ENCODE measurements around the gene RHOXF2. TPM values are rescaled to one million over a fixed set of nuclear protein-coding genes. Genes with fewer than 3 reads are reported as not detected.

RHOXF2 gene
- total RNA-seq, 1 donor from 2014 or later: not detected

DNA sequence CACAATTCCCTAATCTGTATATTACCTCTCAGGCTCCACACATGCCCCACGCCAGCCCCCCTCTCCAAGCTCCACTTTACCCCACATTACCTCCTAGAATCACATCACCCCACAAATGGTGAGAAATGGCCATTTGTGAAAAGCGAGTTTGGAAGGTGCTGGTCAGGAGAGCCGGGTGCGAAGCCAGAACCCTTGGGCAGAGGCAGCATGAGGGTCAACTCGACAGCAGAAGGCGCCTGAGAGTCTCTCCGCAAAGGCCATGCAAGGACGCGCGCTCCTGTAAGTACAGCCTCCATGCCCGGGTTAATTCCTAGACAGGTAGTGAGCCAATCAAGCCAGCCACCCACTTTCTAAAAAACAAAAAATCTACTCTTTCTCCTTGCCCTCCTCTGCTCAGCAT lies 42.4 kb downstream of the RHOXF2 start:
- H3K36me3 Mint-ChIP-seq: no peaks in the 10 kb centered on the region
- no peak overlapping the region for H3K4me3 Mint-ChIP-seq
- TF ChIP-seq, protein P1, sequence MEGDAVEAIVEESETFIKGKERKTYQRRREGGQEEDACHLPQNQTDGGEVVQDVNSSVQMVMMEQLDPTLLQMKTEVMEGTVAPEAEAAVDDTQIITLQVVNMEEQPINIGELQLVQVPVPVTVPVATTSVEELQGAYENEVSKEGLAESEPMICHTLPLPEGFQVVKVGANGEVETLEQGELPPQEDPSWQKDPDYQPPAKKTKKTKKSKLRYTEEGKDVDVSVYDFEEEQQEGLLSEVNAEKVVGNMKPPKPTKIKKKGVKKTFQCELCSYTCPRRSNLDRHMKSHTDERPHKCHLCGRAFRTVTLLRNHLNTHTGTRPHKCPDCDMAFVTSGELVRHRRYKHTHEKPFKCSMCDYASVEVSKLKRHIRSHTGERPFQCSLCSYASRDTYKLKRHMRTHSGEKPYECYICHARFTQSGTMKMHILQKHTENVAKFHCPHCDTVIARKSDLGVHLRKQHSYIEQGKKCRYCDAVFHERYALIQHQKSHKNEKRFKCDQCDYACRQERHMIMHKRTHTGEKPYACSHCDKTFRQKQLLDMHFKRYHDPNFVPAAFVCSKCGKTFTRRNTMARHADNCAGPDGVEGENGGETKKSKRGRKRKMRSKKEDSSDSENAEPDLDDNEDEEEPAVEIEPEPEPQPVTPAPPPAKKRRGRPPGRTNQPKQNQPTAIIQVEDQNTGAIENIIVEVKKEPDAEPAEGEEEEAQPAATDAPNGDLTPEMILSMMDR (IDR thresholded peaks at IDR 0.05; ENCODE audit: unreplicated experiment): no peak
- H3K9me3 Mint-ChIP-seq: peaks cover 23% of the 10 kb centered on the region
- no peak for DNase-seq (ENCODE audit: low spot score in 2 of 2, unreplicated experiment in 2 of 2)
- H3K27ac Mint-ChIP-seq: no peak overlapping the region
- no peaks in the 10 kb centered on the region for H3K27me3 Mint-ChIP-seq (ENCODE audit: low read depth)
- H3K4me1 Mint-ChIP-seq: no peaks in the 10 kb centered on the region

DNA sequence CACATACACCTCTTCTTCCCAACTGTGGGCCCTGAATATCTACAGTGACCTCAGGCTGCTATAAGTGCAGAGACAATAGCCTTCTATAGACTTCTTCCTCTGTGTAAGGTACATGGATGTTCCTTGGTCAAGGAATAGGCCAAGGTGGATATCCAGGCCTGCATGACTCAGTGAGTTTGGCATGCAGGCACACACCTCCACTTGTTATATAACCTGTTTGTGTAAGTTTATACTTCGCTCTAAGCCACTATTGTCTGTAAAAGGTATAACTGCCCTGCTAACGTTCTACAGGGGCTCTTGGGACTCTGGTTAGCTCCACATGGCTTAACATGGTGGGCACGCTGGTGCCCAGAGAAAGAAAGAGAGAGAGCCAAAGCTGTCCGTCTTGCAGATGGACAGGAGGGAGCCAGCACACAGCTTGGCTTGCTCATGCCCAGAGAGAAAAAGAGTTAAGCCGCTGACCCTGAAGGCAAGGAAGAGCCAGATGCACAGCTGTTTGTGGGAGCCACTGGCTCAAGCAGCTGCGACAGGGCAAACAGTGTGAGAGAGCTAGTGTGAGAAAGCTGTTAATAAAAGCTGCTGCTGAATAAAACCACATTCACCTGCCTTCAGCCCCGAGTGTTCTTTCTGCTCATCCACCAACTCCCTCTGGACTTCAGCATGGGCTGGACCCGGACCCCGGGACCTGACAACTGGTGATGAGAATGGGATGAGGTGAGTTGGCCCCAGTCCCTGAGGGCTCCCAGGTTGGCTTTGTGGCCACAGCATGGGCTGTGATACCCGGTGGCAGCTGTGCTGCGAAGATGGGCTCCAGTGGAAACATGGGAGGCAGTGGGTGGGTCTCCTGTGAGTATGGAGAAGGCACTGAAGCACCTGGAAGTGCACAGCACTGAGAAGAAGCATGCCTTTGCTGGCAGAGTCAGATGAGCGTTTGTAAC lies 47.7 kb downstream of the RHOXF2 start:
- TF ChIP-seq, protein P1 (IDR thresholded peaks at IDR 0.05; ENCODE audit: unreplicated experiment): no peak
- H3K9me3 Mint-ChIP-seq: peaks cover 16% of the 10 kb centered on the region
- H3K27ac Mint-ChIP-seq: no peak overlapping the region
- no peaks in the 10 kb centered on the region for H3K4me1 Mint-ChIP-seq
- no peak for DNase-seq (ENCODE audit: low spot score in 2 of 2, unreplicated experiment in 2 of 2)
- no peaks in the 10 kb centered on the region for H3K27me3 Mint-ChIP-seq (ENCODE audit: low read depth)
- no peaks in the 10 kb centered on the region for H3K36me3 Mint-ChIP-seq
- no peak overlapping the region for H3K4me3 Mint-ChIP-seq

DNA sequence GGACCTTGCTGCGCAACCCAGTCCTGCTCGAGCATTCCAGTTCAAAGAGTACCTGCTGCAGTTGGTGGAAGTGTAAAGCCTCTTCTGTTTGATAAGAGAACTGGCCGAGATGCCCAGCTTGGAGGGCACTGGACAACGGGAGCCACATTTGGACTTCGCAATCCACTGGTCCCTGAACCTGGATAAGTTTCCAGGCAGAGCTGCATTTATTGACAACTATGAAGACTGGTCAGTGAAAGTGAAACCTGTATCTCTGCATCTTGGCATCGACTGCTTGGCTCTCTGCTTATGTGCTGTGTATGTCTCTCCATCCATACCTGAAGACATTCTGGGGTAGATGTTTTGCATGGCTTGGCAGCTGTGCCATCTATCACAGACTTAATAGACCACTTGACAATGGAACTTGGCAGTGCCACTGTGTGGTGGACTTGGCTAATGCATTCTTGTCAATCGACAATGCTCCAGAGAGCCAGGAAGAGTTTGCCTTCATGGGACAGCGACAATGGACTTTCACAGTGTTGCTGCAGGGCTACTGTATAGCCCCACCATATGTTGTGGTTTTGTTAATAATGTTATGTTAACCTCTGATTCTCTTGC lies 48.7 kb downstream of the RHOXF2 start:
- H3K27me3 Mint-ChIP-seq (ENCODE audit: low read depth): no peaks in the 10 kb centered on the region
- H3K4me1 Mint-ChIP-seq: no peaks in the 10 kb centered on the region
- no peaks in the 10 kb centered on the region for H3K36me3 Mint-ChIP-seq
- H3K9me3 Mint-ChIP-seq: peaks cover 12% of the 10 kb centered on the region
- H3K4me3 Mint-ChIP-seq: no peak overlapping the region
- TF ChIP-seq, protein P1 (IDR thresholded peaks at IDR 0.05; ENCODE audit: unreplicated experiment): no peak
- no peak overlapping the region for H3K27ac Mint-ChIP-seq
- no peak for DNase-seq (ENCODE audit: low spot score in 2 of 2, unreplicated experiment in 2 of 2)

DNA sequence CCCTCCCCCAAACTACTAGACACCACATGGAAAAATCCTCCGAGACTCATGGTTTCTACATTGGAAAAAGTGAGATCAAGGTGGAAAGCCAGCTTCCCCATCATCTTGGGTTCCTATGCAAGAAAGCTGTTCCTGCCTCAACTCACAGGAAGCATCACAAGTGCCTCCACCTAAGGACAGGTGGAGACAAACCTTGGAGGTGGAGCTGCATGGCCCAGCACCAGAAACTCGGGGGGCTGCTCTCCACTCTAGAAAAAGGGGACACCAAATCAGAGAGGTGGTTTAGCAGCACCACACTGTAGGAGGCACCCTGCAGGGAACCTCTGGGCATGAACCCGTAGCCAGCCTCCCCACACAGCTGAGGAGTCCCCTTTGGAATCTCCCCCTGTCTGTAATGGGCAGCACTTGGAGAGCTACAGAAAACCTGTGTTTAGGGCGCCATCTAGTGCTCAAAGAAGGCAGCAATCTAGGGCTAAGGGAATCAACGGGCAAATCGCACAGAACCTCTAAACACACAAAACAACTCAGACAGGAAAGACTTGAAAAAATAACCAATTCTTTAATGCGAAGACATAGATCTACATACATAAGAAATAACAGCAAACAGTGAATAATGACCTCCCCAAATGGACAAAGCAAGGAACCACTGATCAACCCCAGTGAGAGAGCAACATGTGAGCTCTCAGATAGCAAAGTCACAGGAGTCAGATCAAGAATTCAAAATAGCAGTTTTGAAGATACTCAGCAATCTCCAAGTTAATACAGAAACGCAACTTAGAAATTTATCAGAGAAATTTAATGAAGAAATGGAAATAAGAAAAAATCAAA lies 55.2 kb downstream of the RHOXF2 start:
- Mint-ChIP-seq H3K4me1 (no peaks in the 10 kb centered on the region), H3K27me3 (ENCODE audit: low read depth) (no peaks in the 10 kb centered on the region), H3K9me3 (peaks cover 29% of the 10 kb centered on the region), H3K36me3 (peaks cover 2% of the 10 kb centered on the region), H3K4me3 (no peak overlapping the region), H3K27ac (no peak overlapping the region)
- peak in 1 of 2 experiments; percentile 53 for DNase-seq (ENCODE audit: low spot score in 2 of 2, unreplicated experiment in 2 of 2)
- TF ChIP-seq, protein P1 (IDR thresholded peaks at IDR 0.05; ENCODE audit: unreplicated experiment): peak; percentile 40

Other genes starting within 250 kb of the RHOXF2 start
- 9.0 to 10.0 TPM (median 9.3 TPM) in 3 replicates for gene NKAP, start 214.9 kb upstream of the RHOXF2 start, total RNA-seq
- gene RHOXF2B, start 80.9 kb upstream of the RHOXF2 start, total RNA-seq: not detected in 3 replicates
- 0.47 to 0.89 TPM (median 0.52 TPM) in 3 replicates for gene RHOXF1, start 42.7 kb upstream of the RHOXF2 start, total RNA-seq
- 20.3 to 21.5 TPM (median 20.6 TPM) in 3 replicates for gene ZBTB33, start 92.2 kb downstream of the RHOXF2 start, total RNA-seq
- gene TMEM255A, start 152.8 kb downstream of the RHOXF2 start, total RNA-seq: 1.3 to 1.8 TPM (median 1.5 TPM) in 3 replicates
- gene ATP1B4, start 203.5 kb downstream of the RHOXF2 start, total RNA-seq: not detected in 3 replicates

Data from mesothelial cell of epicardium (in vitro differentiated cells).